Activated CD8-positive, alpha-beta memory T cell treated with anti-CD3 and anti-CD28 coated beads for 1 hour (primary cell): ENCODE data around the gene ABCD3.
"Not testable (repeated sequence)": the region's sequence is repeated elsewhere in the genome, so short reads cannot be mapped to it uniquely, and the experiment has no call there.

Experiments used
- DNase-seq, 2 donors: peaks; one replicate each; pipeline ENCODE4 v3.0.0-alpha.2; 2020; ENCODE audit warnings: low read depth in 1 of 2; ENCODE audit errors: extremely low read depth in 1 of 2

ABCD3 gene

DNA sequence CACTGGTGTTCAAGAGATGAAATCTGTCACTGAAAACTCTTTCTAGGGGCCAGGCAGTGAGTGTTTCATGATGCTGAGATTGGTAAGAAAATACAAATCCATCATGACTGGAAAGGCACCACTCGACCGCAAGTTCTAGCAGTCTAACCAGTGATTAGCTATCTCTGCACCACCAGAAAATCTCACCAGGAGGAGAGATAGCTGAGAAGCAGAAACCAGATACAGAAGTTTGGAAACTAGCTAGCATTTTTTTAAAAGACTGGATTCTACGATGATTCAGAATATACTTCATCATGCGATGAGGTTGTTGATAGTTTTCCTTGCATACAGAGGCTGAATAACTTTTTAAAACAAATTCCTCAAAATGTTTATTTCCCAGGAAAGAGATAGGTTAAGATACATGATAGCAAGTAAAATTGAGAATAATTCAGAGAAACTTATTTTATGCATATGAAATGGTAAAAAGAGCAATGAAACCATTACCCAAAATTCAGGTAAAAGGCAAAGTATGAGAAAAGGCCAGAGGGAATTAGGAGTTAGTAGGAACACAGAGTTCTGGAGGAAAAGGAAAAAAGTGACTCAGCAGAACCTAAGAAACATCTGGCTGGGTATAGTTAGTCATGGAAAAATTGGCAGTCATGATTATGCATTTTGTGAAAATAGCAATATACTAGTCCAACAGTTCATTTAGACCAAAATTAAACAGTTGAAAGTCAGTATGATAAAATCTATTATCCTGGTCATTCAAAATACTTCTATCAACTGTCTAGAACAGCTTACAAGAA, 126.7 kb downstream of the ABCD3 start:
- no peak for DNase-seq

DNA sequence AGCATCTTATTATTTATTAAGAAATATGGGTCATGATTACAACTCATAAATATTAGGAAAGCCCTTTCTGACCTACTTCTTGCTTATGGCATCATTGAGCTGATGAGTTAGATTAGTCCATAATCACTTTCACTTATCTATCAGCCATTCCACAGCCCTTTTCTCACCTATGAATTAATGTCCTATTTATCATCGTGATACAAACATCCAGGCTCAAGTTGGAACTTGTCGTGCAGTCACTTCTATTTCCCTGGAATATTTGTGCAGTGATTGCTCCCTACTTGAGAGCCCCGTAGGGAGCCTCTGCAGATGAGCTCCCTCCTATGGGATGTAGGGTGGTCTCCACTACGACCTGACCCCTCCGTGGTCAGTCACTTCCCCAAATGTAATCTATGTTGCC, 131.5 kb downstream of the ABCD3 start:
- no peak for DNase-seq

DNA sequence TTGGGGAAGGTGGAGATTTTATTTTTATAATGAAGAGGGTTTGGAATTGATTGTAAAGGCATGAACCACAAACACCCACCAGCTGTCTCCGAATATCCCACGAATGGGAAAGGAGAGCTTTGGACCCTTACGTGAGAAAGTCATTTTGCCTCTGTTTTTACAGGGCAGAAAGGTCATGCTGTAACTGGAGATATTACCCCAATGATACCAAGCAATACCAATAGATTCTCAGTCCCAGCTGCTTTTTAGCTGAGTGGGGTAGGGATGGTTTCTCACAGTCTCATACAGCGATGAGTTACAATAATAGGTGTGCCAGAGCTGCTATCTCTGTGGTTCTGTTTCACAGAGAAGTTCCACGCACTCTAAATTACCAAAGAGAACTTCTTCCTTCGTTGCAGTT, 132.2 kb downstream of the ABCD3 start:
- DNase-seq: no peak

DNA sequence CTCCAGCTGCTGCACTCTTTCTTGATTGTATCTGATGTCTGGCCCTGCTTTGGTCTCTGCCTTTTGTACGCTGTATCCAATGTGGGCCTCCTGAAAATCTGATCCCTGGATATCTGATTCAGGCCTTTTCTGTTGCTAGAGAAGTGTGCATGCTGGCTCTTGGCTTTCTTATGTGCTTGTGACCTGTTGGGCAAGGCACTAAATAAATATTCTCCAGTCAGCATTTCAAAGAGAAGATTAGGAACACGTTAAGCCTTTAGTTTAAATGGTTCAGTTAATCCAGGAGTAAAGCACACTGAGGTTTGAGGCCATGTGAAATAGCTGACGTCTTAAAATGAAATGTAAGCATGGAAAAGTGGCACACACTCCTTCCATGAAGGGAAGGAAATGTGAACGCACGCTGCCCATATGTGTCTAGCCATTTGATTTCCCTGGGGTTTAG, 132.6 kb downstream of the ABCD3 start:
- DNase-seq: no peak

DNA sequence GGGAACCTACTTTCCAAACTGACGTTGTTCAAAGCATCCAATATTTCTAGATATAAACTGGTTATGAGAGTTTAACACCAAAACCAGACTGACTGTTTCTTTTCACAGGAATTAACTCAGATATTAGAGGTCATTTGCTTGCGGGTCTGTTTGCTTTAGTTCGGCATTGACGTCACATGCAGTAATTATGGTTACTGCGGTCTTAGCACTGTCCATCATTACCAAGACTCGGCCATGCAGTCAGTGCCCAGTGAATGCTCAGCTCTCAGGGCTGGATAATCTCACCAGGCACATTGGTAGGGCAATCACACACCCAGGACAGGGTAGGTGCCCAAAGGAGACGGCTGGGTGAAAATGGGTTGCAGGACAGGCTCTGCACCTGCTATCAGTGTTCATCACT, 133.3 kb downstream of the ABCD3 start:
- no peak for DNase-seq

DNA sequence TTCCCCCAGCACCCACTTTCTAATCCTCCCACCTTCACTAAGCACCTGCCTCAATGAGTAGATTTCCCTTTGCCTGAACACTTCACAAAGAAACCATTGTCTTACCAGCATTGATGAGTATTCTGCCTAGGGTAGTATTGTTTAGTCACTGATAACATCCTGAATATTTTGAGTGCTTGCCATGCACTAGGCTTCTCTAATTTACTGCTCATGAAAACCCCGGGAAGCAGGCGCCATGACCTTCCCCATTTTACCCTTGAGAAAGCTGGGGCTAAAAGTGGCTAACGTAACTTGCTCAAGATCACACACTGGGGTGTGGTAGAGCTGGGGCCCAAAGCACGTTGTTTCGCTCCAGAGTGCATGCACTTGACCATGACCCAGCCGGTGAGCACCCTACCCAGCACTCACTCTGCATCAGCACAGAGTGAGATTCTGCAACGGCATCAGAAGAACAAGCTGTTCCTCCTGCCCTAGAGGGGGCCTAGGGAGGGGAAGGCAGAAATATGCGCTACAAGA, 133.9 kb downstream of the ABCD3 start:
- no peak for DNase-seq

DNA sequence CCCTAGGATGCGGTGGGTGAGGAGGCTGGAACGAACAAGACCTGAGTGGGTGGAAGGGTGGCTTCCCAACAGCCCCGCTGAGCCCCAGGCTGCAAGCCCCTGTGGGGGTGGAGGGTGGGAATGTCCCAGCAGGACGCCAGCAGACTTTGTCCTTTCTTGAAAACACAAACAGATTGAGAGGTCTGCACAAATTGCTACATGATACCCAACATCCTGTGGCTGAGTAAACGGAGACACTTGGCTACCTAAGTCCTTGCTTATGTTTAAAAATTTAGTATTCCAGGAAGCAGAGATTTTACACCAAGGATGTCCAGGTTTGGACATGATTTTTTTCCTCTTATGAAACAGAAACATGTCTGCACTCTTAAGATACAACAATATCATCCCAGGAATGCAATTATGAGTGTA, 135.1 kb downstream of the ABCD3 start:
- DNase-seq: no peak

DNA sequence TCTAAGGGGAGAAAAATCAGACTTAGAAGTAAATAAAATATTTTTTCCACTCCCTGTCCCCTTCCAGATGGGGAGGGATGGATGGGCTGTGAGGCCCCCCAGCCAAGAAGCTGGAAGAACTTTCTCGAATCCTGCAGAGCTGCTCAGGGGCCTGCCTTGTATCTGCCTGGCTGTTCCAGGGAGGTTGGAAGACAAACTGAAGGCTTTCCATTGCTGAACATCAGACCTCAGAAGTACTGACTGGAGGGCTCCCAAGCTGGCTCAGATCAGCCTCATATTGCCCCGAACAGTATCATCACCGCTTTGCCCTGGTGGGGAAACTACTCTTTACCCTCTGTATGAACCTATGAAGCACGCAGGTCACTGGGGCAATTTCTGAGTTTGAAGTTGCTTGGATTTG, 135.7 kb downstream of the ABCD3 start:
- no peak for DNase-seq

DNA sequence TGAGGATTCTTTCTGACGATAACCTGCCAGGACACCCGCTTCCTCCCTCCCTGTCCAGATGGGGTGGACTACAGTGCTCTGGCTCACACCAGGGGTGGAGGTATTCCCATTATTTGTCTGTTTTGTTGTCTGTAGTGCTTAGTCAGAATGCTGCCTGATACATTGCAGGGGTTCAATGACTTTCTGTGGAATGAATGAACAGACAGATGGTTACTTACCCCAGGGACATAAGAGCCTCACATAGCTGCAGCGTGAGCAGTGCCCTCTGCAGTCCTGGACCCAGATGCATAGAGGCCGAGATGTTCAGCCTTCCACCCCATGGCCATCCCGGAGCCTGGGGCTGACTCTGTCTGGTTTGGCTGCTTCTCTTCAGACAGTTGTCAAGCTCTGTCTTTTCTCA, 136.4 kb downstream of the ABCD3 start:
- DNase-seq: no peak

DNA sequence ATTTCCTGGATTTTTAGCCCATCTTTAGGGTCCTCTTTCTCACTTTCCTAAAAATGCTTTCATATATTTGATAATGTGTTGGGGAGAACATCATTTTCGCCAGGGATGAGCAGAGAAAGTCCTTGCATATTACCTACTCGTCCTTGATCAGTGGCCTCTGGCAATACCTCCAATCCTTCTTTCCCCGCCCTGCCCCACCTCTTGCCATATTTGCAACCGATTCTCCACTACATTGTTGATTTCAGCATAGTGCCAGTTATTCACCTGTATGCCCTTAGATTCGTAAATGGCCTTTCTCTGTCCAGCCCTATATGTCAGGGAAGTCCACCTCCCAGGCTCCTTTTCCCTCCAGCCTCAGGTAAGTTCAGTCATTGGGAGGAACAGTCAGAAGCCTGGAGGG, 136.9 kb downstream of the ABCD3 start:
- DNase-seq: no peak

DNA sequence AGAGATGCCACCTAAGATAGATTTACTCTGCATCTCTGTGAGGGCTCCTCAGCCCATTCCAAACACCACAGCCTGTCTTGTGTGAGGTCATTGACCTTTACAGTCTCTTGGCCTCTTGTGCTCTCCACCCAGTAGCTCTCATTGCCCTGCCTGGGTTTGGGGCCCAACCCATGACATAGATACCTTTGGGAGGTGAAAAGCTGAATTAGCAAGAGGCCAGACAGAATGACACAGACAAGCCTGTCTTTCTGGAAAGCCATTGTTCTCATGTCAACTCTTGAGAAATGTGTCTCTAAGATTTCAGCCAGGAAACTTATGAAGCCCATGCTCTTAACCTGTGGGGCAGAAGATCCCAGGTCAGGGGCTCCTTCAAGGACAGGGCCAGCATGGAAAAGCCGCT, 141.7 kb downstream of the ABCD3 start:
- DNase-seq: no peak

DNA sequence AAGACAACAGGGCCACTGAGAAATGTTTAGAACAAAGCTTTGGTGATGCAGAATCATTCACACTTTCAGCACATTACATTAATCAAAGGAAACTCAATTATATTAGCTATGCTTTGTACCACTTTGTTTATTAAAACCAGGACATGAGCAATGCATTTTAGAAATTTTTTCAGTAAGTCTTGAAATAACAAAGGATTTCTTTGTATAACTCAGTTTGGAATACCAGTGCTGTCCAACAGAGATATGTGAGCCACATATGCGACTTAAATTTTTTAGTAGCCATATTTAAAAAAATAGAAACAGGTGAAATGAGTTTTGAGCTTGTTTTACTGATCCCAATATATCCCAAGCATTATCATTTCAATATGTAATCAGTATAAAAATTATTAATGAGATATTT, 142.1 kb downstream of the ABCD3 start:
- DNase-seq: no peak

DNA sequence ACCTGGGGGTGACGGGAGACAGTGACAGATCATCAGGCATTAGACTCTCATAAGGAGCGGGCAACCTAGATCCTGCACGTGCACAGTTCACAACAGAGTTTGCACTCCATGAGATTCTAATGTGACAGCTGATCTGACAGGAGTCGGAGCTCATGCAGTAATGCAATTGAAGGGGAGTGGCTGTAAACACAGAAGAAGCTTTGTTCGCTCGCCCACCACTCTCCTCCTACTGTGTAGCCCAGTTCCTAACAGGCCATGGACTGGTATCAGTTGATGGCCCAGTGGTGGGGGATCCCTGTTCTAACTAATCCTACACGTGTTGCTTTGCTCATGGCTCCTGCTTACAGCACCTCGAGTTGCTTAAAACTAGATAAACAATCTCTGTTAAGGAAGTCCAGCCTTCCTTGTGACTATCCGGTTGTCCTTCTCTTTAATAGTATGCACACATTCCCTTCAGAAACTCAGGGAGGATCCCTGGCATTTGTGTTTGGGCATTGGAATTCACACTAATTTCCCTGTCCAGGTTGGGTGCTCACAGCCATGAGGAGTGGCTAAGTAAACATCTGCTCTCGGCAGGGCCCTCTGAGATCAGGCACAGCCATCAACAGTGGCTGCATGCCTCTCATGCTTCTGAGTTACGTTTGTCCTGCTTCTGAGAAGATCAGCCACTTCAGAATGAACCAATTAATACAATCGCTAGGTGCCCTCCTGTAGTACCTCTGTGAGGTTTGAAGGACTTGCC, 144.5 kb downstream of the ABCD3 start:
- no peak for DNase-seq

DNA sequence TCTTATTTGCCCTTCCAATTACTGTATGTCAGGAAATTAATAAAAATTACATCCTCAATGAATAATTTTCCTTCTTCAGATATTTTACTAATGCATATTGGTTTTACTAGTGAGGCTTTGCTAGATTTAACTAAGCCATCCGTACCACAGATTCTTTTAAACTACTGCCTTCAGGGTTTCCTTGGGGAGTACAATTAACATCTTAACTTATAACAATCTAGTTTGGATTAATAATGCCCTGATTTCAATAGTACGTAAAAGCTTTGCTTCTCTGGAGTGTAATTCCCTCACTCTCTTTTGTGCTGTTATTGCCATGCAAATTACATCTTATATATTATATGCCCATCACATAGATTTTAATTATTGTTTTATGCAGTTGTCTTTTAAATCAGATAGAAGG, 147.7 kb downstream of the ABCD3 start:
- no peak for DNase-seq

DNA sequence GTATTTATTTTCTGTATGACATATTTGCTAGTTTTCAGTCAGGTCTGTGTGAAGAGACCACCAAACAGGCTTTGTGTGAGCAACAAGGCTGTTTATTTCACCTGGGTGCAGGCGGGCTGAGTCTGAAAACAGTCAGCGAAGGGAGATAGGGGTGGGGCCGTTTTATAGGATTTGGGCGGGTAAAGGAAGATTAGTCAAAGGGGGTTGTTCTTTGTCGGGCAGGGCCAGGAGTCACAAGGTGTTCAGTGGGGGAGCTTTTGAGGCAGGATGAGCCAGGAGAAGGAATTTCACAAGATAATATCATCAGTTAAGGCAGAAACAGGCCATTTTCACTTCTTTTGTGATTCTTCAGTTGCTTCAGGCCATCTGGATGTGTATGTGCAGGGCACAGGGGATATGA, 148.2 kb downstream of the ABCD3 start:
- DNase-seq: not testable (repeated sequence)

DNA sequence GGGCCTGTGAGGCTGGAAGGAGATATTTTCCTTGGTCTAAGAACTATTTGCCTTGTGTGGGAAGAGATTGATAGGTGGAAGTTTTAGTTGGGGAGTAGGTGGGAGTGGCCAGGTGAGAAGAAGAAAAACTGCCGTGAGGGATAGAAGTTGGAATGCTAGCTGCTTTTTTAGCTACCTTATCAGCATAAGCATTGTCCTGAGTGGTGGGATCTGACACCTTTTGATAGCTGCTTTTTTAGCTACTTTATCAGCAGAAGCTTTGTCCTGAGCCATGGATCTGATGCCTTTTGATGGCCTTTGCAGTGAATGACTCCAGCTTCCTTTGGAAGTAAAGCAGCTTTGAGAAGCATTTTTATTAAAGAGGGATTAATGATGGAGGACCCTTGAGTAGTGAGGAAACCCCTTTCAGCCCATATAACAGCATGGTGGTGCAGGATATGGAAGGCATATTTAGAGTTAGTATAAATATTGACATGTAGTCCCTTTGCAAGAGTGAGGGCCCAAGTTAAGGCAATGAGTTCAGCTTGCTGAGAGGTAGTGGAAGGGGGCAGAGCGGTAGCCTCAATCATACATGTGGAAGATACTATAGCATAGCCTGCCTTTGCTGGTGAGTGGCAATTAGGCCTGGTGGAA, 149.9 kb downstream of the ABCD3 start:
- DNase-seq: not testable (repeated sequence)
